LNCaP clone FGC (cell line): ENCODE data around the gene CCNL2.
A peak's percentile ranks its signal among the peaks of the same experiment; 100 is the strongest.

ENCODE experiments used
- DNase-seq: peaks from one replicate; pipeline ENCODE4 v3.0.0-alpha.2; 2011; ENCODE audit warnings: low read depth
- H3K4me3 ChIP-seq: 2 replicates; pipeline ENCODE4 v1.5.1; 2011; ENCODE audit warnings: mild to moderate bottlenecking, low read depth, low read length, control low read depth
- CTCF ChIP-seq: IDR thresholded peaks from 2 replicates; pipeline ENCODE4 v1.5.1; 2012; ENCODE audit warnings: mild to moderate bottlenecking; ENCODE audit not compliant: control insufficient read depth, insufficient read depth; ENCODE audit errors: extremely low read depth

Gene CCNL2

GRCh38 chr1:1343811-1344421 lies 55.2 kb downstream of the CCNL2 start:
- no peak; the same call in 1 of the 2 replicates for TF ChIP-seq CTCF
- peak overlapping the region; percentile 45 for H3K4me3 ChIP-seq
- DNase-seq: peak; percentile 53

GRCh38 chr1:1342584-1343115 lies 56.5 kb downstream of the CCNL2 start:
- no peak for DNase-seq
- no peak overlapping the region for H3K4me3 ChIP-seq
- no peak for TF ChIP-seq CTCF

GRCh38 chr1:1342061-1342562 lies 57.0 kb downstream of the CCNL2 start:
- TF ChIP-seq CTCF: no peak
- H3K4me3 ChIP-seq: no peak overlapping the region
- DNase-seq: no peak

- no peak for TF ChIP-seq CTCF
- H3K4me3 ChIP-seq: no peak overlapping the region
- DNase-seq: no peak
Measured at GRCh38 chr1:1341549-1342021, 57.5 kb downstream of the CCNL2 start.

- DNase-seq: no peak
- TF ChIP-seq CTCF: no peak
Measured at GRCh38 chr1:1340791-1341548, 58.2 kb downstream of the CCNL2 start.

GRCh38 chr1:1340185-1340584 lies 59.0 kb downstream of the CCNL2 start:
- no peak overlapping the region for H3K4me3 ChIP-seq
- no peak for DNase-seq
- no peak for TF ChIP-seq CTCF

More at GRCh38 chr1:1340791-1341548, 58.2 kb downstream of the CCNL2 start:
- no peak overlapping the region for H3K4me3 ChIP-seq
